HG02938 (cell line): ENCODE measurements around the gene DMPK.
A peak's percentile ranks its signal among the peaks of the same experiment; 100 is the strongest.
"Not testable (repeated sequence)": the region's sequence is repeated elsewhere in the genome, so short reads cannot be mapped to it uniquely, and the experiment has no call there.

Experiments used
- ATAC-seq: cut with Tn5 transposase; IDR thresholded peaks from one replicate; pipeline ENCODE4 v1.9.1; 2021; ENCODE audit warnings: mild to moderate bottlenecking, moderate library complexity; ENCODE audit not compliant: unreplicated experiment

Gene DMPK

DNA sequence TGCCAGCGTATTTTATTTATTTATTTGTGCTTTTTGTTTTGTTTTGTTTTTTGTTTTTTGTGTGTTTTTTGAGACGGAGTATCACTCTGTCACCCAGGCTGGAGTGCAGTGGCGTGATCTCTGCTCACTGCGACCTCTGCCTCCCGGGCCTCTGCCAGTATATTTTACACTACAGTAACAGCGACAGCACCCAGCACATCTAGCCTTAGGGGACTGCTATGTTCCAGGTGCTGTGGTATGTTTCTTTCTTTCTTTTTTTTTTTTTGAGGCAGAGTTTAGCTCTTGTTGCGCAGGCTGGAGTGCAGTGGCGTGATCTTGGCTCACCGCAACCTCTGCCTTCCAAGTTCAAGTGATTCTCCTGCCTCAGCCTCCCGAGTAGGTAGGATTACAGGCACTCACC lies 30.8 kb downstream of the DMPK start:
- ATAC-seq: not testable (repeated sequence)

DNA sequence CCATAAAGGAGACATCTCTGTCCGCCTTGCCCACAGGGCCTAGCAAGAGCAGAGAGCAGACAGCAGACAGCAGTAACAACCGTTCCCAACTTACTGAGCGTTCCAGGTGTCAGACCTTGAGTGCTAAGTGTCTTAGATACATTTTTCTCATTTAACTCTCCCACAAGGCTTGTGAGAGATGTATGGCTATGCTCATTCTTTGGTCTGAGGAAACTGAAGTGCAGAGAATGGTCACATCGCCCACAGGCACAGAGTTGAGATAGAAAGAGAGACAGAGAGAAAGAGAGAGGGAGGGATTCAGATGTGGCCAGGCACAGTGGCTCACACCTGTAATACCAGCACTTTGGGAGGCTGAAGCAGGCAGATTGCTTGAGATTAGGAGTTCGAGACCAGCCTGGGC lies 34.8 kb downstream of the DMPK start:
- no peak for ATAC-seq

DNA sequence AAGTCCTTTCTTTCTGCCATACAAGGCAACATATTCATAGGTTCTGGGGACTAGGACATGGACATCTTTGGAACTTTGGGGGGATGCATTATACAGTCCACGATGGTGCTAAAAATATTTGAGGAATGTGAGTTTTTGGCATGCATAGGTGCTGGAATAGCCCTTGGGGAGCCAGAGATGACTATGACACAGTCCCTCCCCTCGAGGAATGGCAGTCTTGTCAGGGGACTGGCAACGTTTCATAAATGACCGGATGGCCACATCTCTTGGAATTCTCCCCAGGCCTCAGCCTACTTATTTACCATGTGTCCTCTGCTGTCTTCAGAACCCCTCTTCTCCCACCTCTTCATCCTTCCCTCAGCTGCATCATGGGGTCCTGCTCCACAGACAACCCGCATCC lies 35.4 kb downstream of the DMPK start:
- ATAC-seq: no peak

DNA sequence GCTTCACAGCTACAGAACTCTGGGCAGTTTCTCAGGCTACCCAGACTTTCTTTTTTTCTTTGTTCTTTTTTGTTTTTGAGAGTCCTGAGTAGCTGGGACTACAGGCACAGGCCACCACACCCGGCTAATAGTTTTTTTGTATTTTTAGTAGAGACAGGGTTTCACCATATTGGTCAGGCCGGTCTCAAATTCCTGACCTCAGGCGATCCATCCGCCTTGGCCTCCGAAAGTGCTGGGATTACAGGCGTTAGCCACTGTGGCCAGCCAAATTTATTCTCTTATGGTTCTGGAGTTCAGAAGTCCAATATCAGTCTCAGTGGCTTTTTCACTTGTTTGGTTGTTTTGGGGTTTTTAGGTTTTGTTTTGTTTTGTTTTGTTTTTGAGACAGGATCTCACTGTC lies 36.7 kb downstream of the DMPK start:
- no peak for ATAC-seq

DNA sequence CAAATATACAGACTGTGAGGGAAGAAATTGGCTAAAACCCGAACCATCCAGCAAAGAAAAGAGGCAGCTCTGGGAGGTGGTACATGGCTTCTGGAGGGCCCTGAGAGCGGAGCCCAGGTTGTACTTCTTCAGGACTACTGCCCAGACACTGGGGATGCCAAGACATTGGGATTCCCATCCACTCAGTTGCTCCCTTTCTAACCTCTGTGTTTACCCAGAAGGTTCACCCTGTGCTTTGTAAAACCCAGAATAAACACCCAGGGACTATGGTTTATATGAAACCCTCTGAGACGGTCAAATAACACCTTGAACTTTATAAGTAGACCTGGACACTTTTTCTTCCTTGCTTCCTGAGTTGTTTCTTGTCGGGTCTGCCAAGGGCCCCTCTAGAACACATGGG lies 39.3 kb downstream of the DMPK start:
- no peak for ATAC-seq

DNA sequence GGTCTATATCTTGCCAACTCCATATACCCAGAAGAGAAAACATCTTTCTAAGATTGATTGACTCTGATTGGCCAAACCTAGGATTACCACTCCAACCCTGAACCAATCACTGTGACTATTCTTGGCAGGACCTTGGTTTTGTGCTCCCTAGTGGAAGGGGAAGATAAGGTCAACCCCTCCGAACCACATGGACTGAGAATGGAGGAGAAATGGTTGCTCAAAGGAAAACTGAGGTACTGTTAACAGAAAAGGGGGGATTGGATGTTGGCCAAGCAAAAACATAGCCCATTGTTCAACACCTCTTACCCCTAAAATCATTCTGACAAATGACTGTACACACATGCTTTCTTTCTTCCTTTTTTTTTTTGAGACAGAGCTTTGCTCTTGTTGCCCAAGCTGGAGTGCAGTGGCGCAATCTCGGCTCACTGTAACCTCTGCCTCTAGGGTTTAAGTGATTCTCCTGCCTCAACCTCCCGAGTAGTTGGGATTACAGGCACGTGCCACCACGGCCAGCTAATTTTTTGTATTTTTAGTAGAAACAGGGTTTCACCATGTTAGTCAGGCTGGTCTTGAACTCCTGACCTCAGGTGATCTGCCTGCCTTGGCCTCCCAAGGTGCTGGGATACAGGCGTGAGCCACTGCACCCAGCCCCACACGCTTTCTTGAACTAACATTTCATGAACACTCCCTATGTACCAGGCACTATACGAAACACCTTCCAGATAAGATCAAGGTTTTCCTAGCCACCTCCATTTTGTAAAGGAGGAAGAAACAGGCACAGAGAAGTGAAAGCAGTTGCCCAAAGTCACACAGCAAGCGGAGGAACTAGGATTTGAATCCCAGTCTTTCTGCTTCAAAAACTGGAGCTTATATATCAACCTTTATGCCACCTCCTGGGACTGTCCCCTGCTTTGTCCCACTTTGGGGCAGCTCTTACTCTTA lies 42.5 kb downstream of the DMPK start:
- ATAC-seq: no peak

DNA sequence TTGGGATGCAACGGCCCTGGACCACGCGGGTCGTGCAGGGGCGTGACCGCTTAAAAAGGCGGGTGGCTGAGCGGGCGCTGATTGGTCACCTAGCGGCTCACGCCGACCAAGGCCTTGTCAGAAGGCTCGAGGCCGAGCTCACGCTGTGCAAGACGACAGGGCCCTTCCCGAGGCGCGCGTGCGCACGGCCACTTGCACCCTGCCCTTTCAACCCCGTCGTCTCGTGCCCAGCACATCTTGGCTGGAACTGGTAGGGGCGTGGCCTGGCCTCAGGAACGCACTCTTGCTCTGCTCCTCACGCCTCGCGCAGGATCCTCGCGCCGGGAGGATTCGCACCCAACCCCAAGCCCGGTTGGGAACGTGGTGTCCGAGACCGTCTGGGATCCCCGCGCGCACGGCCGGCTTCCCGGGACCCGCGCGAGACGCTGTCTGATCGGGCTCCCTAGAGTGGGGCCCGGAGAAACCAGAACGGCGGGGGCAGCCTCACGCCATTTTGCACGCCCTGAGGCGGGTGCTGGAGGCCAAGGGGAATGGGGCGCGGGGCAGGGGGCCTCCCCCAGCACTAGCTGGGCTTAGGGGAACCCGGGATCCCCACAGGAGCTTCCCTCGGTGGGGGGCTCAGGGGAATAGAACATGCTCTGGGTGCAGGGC lies 49.0 kb downstream of the DMPK start, which contains the start of gene MEIOSIN:
Gene MEIOSIN, plus strand, starts transcription at position 280 of the 651 bp plus-strand sequence. CDS start 1,938 bp downstream, outside the sequence.
- no peak for ATAC-seq

DNA sequence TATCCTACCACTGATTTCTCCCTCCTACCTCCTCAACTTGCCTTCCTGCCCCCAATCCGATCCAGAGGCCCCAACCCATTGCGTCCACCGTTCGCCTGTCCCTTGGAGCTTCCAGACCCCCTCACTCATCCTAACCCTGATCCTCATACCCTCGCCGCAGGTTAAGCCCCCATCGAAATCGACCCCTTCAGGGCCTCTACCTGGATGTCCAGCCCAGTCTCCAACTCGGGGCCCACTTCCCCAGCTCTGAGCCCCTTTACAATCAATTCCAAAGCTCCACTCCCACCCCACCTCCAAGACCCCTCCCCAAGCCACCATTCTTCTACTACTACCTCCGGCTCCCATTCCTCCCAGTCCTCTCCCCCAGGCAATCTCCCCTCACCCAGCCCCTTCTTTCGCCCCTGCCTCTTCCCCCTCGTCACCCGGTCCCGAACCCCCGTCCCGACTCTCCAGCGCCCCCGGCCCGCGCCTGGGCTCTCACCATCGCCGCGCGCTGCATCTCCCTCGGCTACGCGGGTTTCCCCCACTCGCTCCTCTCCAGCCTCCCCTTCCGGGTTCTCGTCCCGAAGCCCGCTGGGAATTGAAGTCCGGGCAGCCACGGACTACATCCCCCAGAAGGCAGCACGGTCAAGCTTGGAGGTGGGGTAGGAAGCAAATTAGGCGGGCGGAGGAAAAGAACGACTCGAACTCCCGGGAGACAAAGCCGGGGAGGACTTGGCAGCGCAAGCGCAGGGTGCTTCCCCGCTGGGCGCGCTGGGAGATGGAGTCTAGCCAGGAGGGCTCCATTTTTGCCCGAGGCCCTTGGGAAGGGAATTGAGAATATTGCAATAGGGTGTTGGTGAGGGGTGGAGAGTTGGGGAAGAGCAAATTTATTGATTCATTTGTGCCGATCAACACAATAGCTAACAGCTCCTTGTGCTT lies 51.7 kb downstream of the DMPK start, which contains the start of gene FBXO46:
Gene FBXO46, minus strand, starts transcription at position 529 of the 921 bp plus-strand sequence. CDS start 17,401 bp downstream, outside the sequence.
- ATAC-seq: peak; percentile 83

DNA sequence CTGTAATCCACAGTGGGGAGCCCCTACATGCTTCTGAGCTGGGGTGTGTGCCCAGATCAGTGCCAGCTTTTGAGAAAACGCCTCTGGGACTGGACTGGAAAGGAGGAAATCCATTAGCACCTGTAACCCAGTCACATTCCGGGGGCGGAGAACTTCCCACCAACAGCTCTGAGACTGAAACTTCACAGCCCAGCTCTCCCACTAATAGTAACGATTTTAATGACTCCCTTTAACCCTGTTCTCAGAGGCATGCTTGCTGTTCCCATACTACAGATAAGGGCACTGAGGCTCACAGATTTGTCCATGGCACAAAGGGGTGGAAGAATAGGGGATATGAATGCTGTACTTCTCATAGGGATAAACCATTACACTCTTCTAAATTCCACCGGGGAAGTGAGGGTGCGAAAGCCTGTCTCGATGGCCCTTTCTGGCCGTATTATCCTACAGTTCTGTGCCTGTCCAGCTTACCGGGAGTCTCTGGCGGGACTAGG lies 52.4 kb downstream of the DMPK start:
- no peak for ATAC-seq

DNA sequence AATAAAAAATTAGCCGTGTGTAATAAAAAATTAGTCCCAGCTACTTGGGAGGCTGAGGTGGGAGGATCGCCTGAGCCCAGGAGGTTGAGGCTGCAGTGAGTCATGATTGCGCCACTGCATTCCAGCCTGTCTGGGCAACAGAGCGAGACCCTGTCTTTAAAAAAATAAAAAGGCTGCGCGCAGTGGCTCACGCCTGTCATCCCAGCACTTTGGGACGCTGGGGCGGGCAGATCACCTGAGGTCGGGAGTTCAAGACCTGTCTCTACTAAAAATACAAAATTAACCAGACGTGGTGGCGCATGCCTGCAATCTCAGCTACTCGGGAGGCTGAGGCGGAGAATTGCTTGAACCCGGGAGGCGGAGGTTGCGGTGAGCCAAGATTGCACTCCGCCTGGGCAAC lies 53.6 kb downstream of the DMPK start:
- not testable (repeated sequence) for ATAC-seq

DNA sequence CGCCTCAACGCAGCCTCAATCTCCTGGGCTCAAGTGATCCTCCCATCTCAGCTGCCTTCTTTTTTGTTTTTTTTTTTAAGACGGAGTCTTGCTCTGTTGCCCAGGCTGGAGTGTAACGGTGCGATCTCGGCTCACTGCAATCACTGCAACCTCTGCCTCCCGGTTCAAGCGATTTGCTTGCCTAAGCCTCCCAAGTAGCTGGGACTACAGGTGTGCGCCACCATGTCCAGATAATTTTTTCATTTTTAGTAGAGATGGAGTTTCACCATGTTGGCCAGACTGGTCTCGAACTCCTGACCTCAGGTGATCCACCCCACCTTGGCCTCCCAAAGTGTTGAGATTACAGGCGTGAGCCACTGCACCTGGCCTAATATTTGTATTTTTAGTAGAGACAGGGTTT lies 62.2 kb downstream of the DMPK start:
- ATAC-seq: not testable (repeated sequence)
